HepG2 (cell line): ENCODE results near the gene SEMA5B.

Source experiments
- ADNP ChIP-seq: sonication (generic); formaldehyde crosslinking; IDR thresholded peaks from 2 replicates; pipeline ENCODE4 v1.4.0; 2020; ENCODE audit warnings: missing genetic modification reagents
- GABPA ChIP-seq, 2 experiments: IDR thresholded peaks; 2 replicates each; pipeline ENCODE4 v1.6.1; 2011 to 2016; ENCODE audit warnings: low read depth in 2 of 2, low read length in 1 of 2, missing biosample characterization in 1 of 2, missing genetic modification characterization in 1 of 2
- NFRKB ChIP-seq: fragments of 450-650 bp; IDR thresholded peaks from 2 replicates; pipeline ENCODE4 v1.6.1; 2017
- SIN3A ChIP-seq: IDR thresholded peaks from 2 replicates; pipeline ENCODE4 v1.6.1; 2011; ENCODE audit warnings: low read depth, mild to moderate bottlenecking, control low read depth, low read length, borderline replicate concordance
- TOE1 ChIP-seq: sonication (generic); formaldehyde crosslinking; IDR thresholded peaks from 2 replicates; pipeline ENCODE4 v1.4.0; 2020; ENCODE audit warnings: mild to moderate bottlenecking, missing genetic modification reagents
- ZNF616 ChIP-seq: sonication (generic); formaldehyde crosslinking; IDR thresholded peaks from 2 replicates; pipeline ENCODE4 v1.5.0; 2020; ENCODE audit warnings: low read depth, mild to moderate bottlenecking, missing genetic modification reagents

- TF ChIP-seq ADNP (CRISPR knock-in tag) (no peak), TOE1 (CRISPR knock-in tag) (no peak), ZNF616 (CRISPR knock-in tag) (no peak), GABPA (IDR thresholded peaks at IDR 0.05; ENCODE audit: low read depth, low read length) (no peak), GABPA (CRISPR knock-in tag; IDR thresholded peaks at IDR 0.05; ENCODE audit: low read depth) (no peak), NFRKB (no peak), SIN3A (no peak)
Measured at GRCh38 chr3:123021388-123021787, 6.2 kb downstream of the SEMA5B start.
